Ovary (tissue), 9 donors: ENCODE results near the gene TRPC6. TPM values are rescaled to one million over a fixed set of nuclear protein-coding genes. Genes with fewer than 3 reads are reported as not detected.

Experiments
- DNase-seq, 5 donors: peaks; one replicate each; pipeline ENCODE4 v3.0.0-alpha.2; 2019 to 2020
- H3K27ac ChIP-seq, 2 donors: fragments of 200-600 bp; one replicate each; pipeline versions ENCODE4 v1.5.1 to v1.8.0; 2019 to 2022
- H3K27me3 ChIP-seq: fragments of 200-600 bp; one replicate; pipeline ENCODE4 v1.8.0; 2022
- H3K36me3 ChIP-seq: fragments of 200-600 bp; sonication (generic); one replicate; pipeline ENCODE4 v1.5.1; 2019
- H3K4me1 ChIP-seq: one replicate; pipeline ENCODE4 v1.8.1; 2013; ENCODE audit warnings: mild to moderate bottlenecking, moderate library complexity; ENCODE audit not compliant: insufficient read depth
- H3K4me3 ChIP-seq: fragments of 200-600 bp; sonication (generic); one replicate; pipeline ENCODE4 v1.5.1; 2017
- H3K9me3 ChIP-seq, 2 donors: fragments of 200-600 bp in 1 of 2; sonication (generic) in 1 of 2; one replicate each; pipeline versions ENCODE4 v1.5.1 to v1.8.1; 2013 to 2019; ENCODE audit warnings: mild to moderate bottlenecking in 1 of 2, moderate library complexity in 1 of 2
- EP300 ChIP-seq: sonication (generic); formaldehyde crosslinking; IDR thresholded peaks from one replicate; pipeline ENCODE4 v1.6.1; 2017; ENCODE audit warnings: antibody characterized with exemption
- POLR2A ChIP-seq: fragments of 450-650 bp; IDR thresholded peaks from one replicate; pipeline ENCODE4 v1.6.1; 2017; ENCODE audit warnings: antibody characterized with exemption, mild to moderate bottlenecking, moderate library complexity
- WGBS, 3 donors: extraction: QIAGEN DNeasy Blood & Tissue Kit in 1 of 3; methylation state at CpG; one replicate each; pipeline versions ENCODE4 v1.1.5 to v1.1.7; 2013 to 2017; 5-methylcytosine and 5-hydroxymethylcytosine counted together
- intact Hi-C, 4 donors: fragments of 100-400 bp; cut with DNase I; formaldehyde crosslinking; loops; one replicate each; pipeline versions ENCODE4 v1.11.0 to v1.15.1; 2022 to 2023
- polyA plus RNA-seq, 2 donors: library from polyadenylated mRNA; stranded (reverse); fragments of 200-250 nt in 1 of 2; fragments of 350-450 nt in 1 of 2; fragmentation: Illumina TruSeq in 1 of 2; extraction: RNeasy Lipid Tissue Mini Kit (QIAGEN cat#74804) in 1 of 2; gene quantifications; one replicate each; pipeline ENCODE4 v1.2.3, GENCODE V29; 2013 to 2014
- total RNA-seq, 7 donors: library from RNA; depleted of rRNA in 2 of 7; stranded (reverse); fragments of >200 nt in 2 of 7; fragmentation: NEBNext Ultra II Directional in 3 of 7; extraction: Animal tissue kit (Norgen Biotek cat#: 25700) in 3 of 7; gene quantifications; one replicate each; pipeline versions ENCODE4 v1.1.0 to v1.2.4, GENCODE V29; 2016 to 2023
- TF ChIP-seq, protein P1 (sequence below), 3 donors: fragments of 450-650 bp in 2 of 3; fragments of 200-600 bp in 1 of 3; IDR thresholded peaks; one replicate each; pipeline versions ENCODE4 v1.5.1 to v1.8.0; 2016 to 2022; ENCODE audit warnings: antibody characterized with exemption in 3 of 3, mild to moderate bottlenecking in 1 of 3
- donor health status: DM: no; HTN: no; CAD: no; lungs with moderate emphysema.
- donor health status: DM: no; HTN: no; CAD: no.
- donor health status: Bipolar disorder and iron deficiency.
- donor health status: DM: yes; HTN: yes; CAD: no.
- donor health status: DM: no; HTN: no; CAD: no.
- donor health status: DM: yes; HTN: yes; CAD: no.

Gene TRPC6
- total and polyA plus RNA-seq, 9 donors = 0.71 to 10.3 (median 2.4) TPM

GRCh38 chr11:101521821-101522220 is 62.0 kb downstream of the TRPC6 start:
- TF ChIP-seq POLR2A (no peak), EP300 (no peak)
- TF ChIP-seq, protein P1, sequence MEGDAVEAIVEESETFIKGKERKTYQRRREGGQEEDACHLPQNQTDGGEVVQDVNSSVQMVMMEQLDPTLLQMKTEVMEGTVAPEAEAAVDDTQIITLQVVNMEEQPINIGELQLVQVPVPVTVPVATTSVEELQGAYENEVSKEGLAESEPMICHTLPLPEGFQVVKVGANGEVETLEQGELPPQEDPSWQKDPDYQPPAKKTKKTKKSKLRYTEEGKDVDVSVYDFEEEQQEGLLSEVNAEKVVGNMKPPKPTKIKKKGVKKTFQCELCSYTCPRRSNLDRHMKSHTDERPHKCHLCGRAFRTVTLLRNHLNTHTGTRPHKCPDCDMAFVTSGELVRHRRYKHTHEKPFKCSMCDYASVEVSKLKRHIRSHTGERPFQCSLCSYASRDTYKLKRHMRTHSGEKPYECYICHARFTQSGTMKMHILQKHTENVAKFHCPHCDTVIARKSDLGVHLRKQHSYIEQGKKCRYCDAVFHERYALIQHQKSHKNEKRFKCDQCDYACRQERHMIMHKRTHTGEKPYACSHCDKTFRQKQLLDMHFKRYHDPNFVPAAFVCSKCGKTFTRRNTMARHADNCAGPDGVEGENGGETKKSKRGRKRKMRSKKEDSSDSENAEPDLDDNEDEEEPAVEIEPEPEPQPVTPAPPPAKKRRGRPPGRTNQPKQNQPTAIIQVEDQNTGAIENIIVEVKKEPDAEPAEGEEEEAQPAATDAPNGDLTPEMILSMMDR (IDR thresholded peaks at IDR 0.05) = no peak
- Histone ChIP-seq H3K4me3 (no peak overlapping the region), H3K27ac (no peak overlapping the region), H3K27me3 (no peaks in the 10 kb centered on the region), H3K4me1 (no peaks in the 10 kb centered on the region), H3K36me3 (no peaks in the 10 kb centered on the region), H3K9me3 (no peaks in the 10 kb centered on the region)
- intact Hi-C loops = no loop called here
- 86 to 89% (median 88%) methylated on average over 2 of the region's 2 CpGs for WGBS, 3 donors
- DNase-seq = no peak

DNA sequence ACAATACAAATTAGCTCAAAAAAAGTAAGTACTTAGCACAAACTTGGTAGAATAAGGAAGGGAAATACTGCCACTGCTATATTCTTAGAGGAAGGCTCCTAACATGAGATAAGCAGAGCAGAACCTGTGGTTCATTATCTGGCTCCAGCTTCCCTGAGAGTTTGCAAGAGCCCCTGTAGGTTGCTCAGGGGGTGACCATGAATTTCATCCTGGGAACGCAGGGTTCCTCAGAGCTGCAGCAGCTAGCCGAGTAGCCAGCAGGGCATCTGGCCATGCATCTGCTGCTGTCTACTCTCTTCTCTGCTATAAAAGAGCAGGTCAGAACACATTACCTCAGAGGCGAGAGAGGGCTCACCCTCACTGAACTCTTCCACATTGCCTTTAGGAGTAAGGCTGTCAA is 67.3 kb downstream of the TRPC6 start:
- Histone ChIP-seq H3K4me3 (no peak overlapping the region), H3K27me3 (no peaks in the 10 kb centered on the region), H3K36me3 (no peaks in the 10 kb centered on the region), H3K4me1 (peaks cover 1% of the 10 kb centered on the region), H3K27ac (no peak overlapping the region), H3K9me3 (no peaks in the 10 kb centered on the region)
- 31 to 57% (median 47%) methylated on average over 3 of the region's 3 CpGs for WGBS, 3 donors
- no peak for TF ChIP-seq POLR2A
- TF ChIP-seq, protein P1 (IDR thresholded peaks at IDR 0.05) = no peak
- no peak for TF ChIP-seq EP300
- intact Hi-C loops = no loop called here
- no peak for DNase-seq

GRCh38 chr11:101511065-101511464 is 72.7 kb downstream of the TRPC6 start:
- Histone ChIP-seq H3K4me1 (peaks cover 1% of the 10 kb centered on the region), H3K27me3 (no peaks in the 10 kb centered on the region), H3K27ac (no peak overlapping the region), H3K9me3 (no peaks in the 10 kb centered on the region), H3K36me3 (no peaks in the 10 kb centered on the region), H3K4me3 (no peak overlapping the region)
- intact Hi-C loops = no loop called here
- TF ChIP-seq, protein P1 (IDR thresholded peaks at IDR 0.05) = no peak
- TF ChIP-seq POLR2A (no peak), EP300 (no peak)
- 84 to 94% (median 94%) methylated on average over 1 of the region's 1 CpG for WGBS, 3 donors
- DNase-seq = no peak

- H3K9me3 ChIP-seq = no peaks in the 10 kb centered on the region
- no peaks in the 10 kb centered on the region for H3K27me3 ChIP-seq
- TF ChIP-seq POLR2A (no peak), EP300 (no peak)
- TF ChIP-seq, protein P1 (IDR thresholded peaks at IDR 0.05) = no peak
- H3K4me1 ChIP-seq = peaks cover 1% of the 10 kb centered on the region
- H3K4me3 ChIP-seq = no peak overlapping the region
- no peak for DNase-seq
- H3K36me3 ChIP-seq = no peaks in the 10 kb centered on the region
- no peak overlapping the region for H3K27ac ChIP-seq
- intact Hi-C loops = no loop called here
- WGBS, 3 donors = 92 to 94% (median 93%) methylated on average over 1 of the region's 1 CpG
Measured at GRCh38 chr11:101510591-101510990, 73.2 kb downstream of the TRPC6 start.

- no peaks in the 10 kb centered on the region for H3K9me3 ChIP-seq
- TF ChIP-seq, protein P1 (IDR thresholded peaks at IDR 0.05) = no peak
- TF ChIP-seq POLR2A = no peak
- TF ChIP-seq EP300 = no peak
Measured at GRCh38 chr11:101509922-101510321, 73.9 kb downstream of the TRPC6 start.

More at GRCh38 chr11:101509922-101510321, 73.9 kb downstream of the TRPC6 start:
- Histone ChIP-seq H3K27ac (no peak overlapping the region), H3K36me3 (no peaks in the 10 kb centered on the region), H3K4me1 (peaks cover 1% of the 10 kb centered on the region), H3K4me3 (no peak overlapping the region), H3K27me3 (no peaks in the 10 kb centered on the region)
- 4 to 29% (median 15%) methylated on average over 1 of the region's 1 CpG for WGBS, 3 donors
- no peak for DNase-seq
- intact Hi-C loops = no loop called here
